ENCODE data around the gene ZC3H12A. TPM values are rescaled to one million over a fixed set of nuclear protein-coding genes. Genes with fewer than 3 reads are reported as not detected.

ZC3H12A gene
- total and polyA plus RNA-seq, 2 of the 8 experiments (the other 6 are each of a cell fraction or from before 2014, with no cell fraction given), result 7.4 to 10.0 TPM

GRCh38 chr1:37514350-37515184, 40.2 kb downstream of the ZC3H12A start, which contains the start of gene MEAF6 (continued):
- TF ChIP-seq HDAC2 (IDR thresholded peaks at IDR 0.05; ENCODE audit: borderline replicate concordance in 1 of 2, low read depth in 2 of 2, low read length in 2 of 2) (peak in 1 of 2 experiments; percentile 47; a peak in 1 of 4 replicates), KDM4A (IDR thresholded peaks at IDR 0.05; ENCODE audit: low read depth, low read length, severe bottlenecking) (peak; percentile 95), SUZ12 (IDR thresholded peaks at IDR 0.05; ENCODE audit: low read length) (no peak), CREB1 (IDR thresholded peaks at IDR 0.05) (no peak; the same call in 1 of the 2 replicates), POLR2AphosphoS5 (IDR thresholded peaks at IDR 0.05; ENCODE audit: low read depth, low read length) (peak; percentile 70), RFX5 (IDR thresholded peaks at IDR 0.05; ENCODE audit: borderline replicate concordance, low read depth, low read length) (no peak), TAF1 (IDR thresholded peaks at IDR 0.05; ENCODE audit: low read depth, low read length) (peak; percentile 75), NRF1 (IDR thresholded peaks at IDR 0.05; ENCODE audit: low read depth, low read length) (peak; percentile 79), MAX (IDR thresholded peaks at IDR 0.05) (peak; percentile 83), SIN3A (conservative IDR thresholded peaks at IDR 0.05 in 1 of 2, IDR thresholded peaks at IDR 0.05 in 1 of 2; ENCODE audit: low read depth in 1 of 2, low read length in 2 of 2) (peak; percentile 8 to 25; a peak in 1 of 4 replicates), USF2 (IDR thresholded peaks at IDR 0.05; ENCODE audit: low read length) (no peak), EGR1 (IDR thresholded peaks at IDR 0.05; ENCODE audit: borderline replicate concordance, low read depth, low read length) (no peak), SP4 (IDR thresholded peaks at IDR 0.05; ENCODE audit: low read length) (no peak), BRCA1 (IDR thresholded peaks at IDR 0.05; ENCODE audit: low read depth, low read length) (no peak), EZH2 (IDR thresholded peaks at IDR 0.05; ENCODE audit: low read depth, low read length, severe bottlenecking) (no peak), E2F6 (IDR thresholded peaks at IDR 0.05) (peak; percentile 86), TCF12 (IDR thresholded peaks at IDR 0.05; ENCODE audit: low read depth, low read length) (no peak), YY1 (IDR thresholded peaks at IDR 0.05; ENCODE audit: low read depth, low read length) (peak; percentile 88), SAP30 (IDR thresholded peaks at IDR 0.05; ENCODE audit: insufficient read depth, insufficient replicate concordance, low read length) (no peak), CHD2 (IDR thresholded peaks at IDR 0.05; ENCODE audit: low read length) (no peak), KDM1A (IDR thresholded peaks at IDR 0.05; ENCODE audit: borderline replicate concordance, low read length) (no peak), FOSL1 (IDR thresholded peaks at IDR 0.05; ENCODE audit: insufficient read depth, low read depth, low read length) (no peak)

Data from H1 (cell line).